ENCODE results near the gene PRPF31. TPM values are rescaled to one million over a fixed set of nuclear protein-coding genes. Genes with fewer than 3 reads are reported as not detected.

PRPF31 gene, protein sequence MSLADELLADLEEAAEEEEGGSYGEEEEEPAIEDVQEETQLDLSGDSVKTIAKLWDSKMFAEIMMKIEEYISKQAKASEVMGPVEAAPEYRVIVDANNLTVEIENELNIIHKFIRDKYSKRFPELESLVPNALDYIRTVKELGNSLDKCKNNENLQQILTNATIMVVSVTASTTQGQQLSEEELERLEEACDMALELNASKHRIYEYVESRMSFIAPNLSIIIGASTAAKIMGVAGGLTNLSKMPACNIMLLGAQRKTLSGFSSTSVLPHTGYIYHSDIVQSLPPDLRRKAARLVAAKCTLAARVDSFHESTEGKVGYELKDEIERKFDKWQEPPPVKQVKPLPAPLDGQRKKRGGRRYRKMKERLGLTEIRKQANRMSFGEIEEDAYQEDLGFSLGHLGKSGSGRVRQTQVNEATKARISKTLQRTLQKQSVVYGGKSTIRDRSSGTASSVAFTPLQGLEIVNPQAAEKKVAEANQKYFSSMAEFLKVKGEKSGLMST
- 80.5 and 89.8 TPM in 2 replicates for total RNA-seq (ENCODE audit: low replicate concordance)
- long read RNA-seq, transcript PRPF31-201 (14 exons, 2,126 nt): major isoform, 216 of 298 reads
- long read RNA-seq, partial matches to known transcripts: 25 of 298 reads
- long read RNA-seq, other reads (novel, unspliced or antisense): 56 of 298 reads

DNA sequence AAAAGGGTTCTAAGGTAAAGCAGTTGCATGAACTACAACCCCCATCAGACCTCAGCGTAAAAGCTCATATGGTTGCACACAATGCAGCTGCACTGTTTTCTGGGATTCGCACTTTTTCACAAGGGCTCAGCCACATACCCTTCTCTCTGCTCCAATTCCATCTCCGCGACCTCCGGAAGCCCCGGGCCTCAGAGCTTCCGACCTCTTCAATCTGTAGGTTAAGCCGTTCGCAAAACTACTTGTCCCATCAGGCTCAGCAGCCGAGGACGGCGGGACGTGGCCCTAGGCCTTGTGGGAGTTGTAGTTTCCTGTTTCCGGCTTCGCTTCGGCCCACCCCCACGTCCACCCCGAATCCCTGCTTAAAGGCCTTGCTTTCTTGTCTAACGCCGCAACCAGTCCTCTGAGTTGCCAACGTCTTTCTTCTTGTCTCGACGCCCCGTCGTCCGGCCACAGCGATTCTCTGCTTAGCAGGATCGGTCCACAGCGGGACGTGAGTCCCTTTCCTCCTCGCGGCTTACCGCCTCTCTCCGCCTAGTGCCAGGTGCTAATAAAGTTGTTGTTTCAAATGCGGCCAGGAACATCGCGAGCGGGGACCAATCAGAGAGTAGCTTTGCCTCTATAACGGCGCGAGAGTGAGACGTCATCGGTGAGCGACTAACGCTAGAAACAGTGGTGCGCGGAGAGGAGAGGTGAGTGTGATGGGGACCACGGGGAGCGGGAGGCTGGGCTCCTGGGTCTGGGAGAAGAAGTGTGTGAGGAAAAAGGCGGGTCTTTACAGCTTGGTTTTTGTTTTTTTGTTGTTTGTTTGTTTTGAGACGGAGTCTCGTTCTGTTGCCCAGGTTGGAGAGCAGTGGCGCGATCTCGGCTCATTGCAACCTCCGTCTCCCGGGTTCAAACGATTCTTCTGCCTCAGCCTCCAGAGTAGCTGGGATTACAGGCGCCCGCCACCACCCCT is at the start of gene PRPF31, which contains the start of gene TFPT:
PRPF31 (plus strand) TSS at position 646 of the 955 bp plus-strand sequence. CDS start 2,525 bp downstream, outside the sequence.
TFPT (minus strand) TSS at position 549 of the 955 bp plus-strand sequence; CDS start at position 161, 388 bp downstream.
- no peaks in the 10 kb centered on the region for H3K9me3 Mint-ChIP-seq
- peaks cover 23% of the 10 kb centered on the region for H3K4me1 Mint-ChIP-seq (ENCODE audit: unreplicated experiment)
- H3K4me3 Mint-ChIP-seq: peak within 1 kb of the TSS; percentile 96
- TF ChIP-seq, protein P1, sequence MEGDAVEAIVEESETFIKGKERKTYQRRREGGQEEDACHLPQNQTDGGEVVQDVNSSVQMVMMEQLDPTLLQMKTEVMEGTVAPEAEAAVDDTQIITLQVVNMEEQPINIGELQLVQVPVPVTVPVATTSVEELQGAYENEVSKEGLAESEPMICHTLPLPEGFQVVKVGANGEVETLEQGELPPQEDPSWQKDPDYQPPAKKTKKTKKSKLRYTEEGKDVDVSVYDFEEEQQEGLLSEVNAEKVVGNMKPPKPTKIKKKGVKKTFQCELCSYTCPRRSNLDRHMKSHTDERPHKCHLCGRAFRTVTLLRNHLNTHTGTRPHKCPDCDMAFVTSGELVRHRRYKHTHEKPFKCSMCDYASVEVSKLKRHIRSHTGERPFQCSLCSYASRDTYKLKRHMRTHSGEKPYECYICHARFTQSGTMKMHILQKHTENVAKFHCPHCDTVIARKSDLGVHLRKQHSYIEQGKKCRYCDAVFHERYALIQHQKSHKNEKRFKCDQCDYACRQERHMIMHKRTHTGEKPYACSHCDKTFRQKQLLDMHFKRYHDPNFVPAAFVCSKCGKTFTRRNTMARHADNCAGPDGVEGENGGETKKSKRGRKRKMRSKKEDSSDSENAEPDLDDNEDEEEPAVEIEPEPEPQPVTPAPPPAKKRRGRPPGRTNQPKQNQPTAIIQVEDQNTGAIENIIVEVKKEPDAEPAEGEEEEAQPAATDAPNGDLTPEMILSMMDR (conservative IDR thresholded peaks at IDR 0.05): no peak
- H3K27me3 Mint-ChIP-seq: no peaks in the 10 kb centered on the region
- DNase-seq (ENCODE audit: extremely low spot score, unreplicated experiment): peak; percentile 94
- H3K36me3 Mint-ChIP-seq: peaks cover 9% of the 10 kb centered on the region
- H3K27ac Mint-ChIP-seq: peak within 1 kb of the TSS; percentile 93

DNA sequence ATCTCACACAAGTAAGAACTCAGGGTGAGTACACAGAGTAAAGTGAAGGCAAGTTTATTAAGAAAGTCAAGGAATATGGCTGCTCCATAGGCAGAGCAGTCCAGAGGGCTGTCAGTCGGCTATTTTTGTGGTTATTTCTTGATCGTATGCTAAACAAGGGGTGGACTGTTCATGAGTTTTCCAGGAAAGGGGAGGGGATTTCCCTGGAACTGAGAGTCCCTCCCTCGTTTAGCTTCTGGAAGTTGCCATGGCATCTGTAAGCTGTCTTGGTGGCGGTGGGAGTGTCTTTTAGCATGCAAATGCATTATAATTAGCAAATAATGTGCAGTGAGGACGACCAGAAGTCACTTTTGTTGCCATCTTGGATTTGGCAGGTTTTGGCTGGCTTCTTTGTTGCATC is 46.1 kb upstream of the PRPF31 start:
- no peak overlapping the region for H3K4me3 Mint-ChIP-seq
- H3K36me3 Mint-ChIP-seq: no peaks in the 10 kb centered on the region
- no peak for DNase-seq (ENCODE audit: extremely low spot score, unreplicated experiment)
- TF ChIP-seq, protein P1 (conservative IDR thresholded peaks at IDR 0.05): no peak
- no peak overlapping the region for H3K27ac Mint-ChIP-seq
- H3K4me1 Mint-ChIP-seq (ENCODE audit: unreplicated experiment): no peaks in the 10 kb centered on the region
- H3K9me3 Mint-ChIP-seq: no peaks in the 10 kb centered on the region
- H3K27me3 Mint-ChIP-seq: no peaks in the 10 kb centered on the region

DNA sequence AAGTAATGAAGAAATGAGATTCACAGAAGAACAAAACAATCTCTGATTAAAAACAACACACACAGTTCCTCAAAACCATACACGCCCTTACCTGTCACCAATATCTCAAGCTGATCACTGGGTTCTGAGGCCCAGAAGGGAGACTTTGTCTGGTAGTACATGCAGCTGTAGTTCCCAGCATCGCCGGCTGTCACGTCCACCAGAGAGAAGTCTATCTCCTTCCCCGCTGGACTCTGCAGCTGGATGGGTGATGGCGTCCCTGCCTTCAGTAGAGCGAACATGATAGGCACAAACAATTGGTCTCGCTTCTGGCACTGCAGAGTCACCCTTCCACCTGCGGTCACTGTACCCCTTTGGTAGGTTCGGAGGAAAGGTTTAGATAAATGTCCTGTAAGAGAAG is 41.7 kb upstream of the PRPF31 start:
- Mint-ChIP-seq H3K36me3 (no peaks in the 10 kb centered on the region), H3K27me3 (peaks cover 5% of the 10 kb centered on the region), H3K27ac (no peak overlapping the region), H3K4me1 (ENCODE audit: unreplicated experiment) (no peaks in the 10 kb centered on the region), H3K4me3 (no peak overlapping the region), H3K9me3 (no peaks in the 10 kb centered on the region)
- no peak for DNase-seq (ENCODE audit: extremely low spot score, unreplicated experiment)
- TF ChIP-seq, protein P1 (conservative IDR thresholded peaks at IDR 0.05): no peak

DNA sequence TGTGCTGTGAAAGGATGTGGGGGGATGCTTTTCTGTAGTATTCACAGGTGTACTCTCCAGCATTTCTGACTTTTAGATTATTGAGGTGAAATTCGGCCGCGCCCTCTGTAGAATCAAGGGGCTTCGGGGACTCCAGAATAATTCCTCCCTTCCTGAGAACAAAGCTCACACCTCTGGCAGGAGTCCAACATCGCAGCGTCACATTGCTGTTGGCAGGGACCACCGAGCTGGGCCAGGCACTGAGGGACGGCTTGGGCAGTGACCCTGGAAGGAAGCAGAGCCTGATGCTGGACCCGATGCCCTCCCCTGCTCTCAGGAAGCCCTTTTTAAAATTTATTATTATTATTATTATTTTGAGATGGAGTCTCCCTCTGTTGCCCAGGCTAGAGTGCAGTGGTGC is 40.7 kb upstream of the PRPF31 start:
- TF ChIP-seq, protein P1 (conservative IDR thresholded peaks at IDR 0.05): no peak

DNA sequence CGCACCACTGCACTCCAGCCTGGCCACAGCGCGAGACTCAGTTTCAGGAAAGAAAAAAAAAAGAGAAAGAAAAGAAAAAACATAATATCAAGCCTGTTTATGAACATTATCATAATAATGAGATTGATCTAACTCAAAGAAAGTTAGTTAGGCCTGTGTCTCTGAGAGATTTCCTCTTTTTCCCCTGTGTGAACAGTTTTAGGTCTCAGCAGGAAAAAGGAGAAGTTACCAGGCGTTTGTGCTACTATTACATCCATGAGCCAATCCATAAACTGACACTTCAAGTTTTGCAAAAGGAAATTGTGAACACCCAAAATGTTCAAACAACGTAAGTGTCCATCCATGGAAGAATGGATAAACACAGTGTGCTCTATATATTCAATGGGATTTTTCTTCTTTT is 38.2 kb upstream of the PRPF31 start:
- H3K27me3 Mint-ChIP-seq: peaks cover 5% of the 10 kb centered on the region
- H3K27ac Mint-ChIP-seq: no peak overlapping the region
- H3K4me3 Mint-ChIP-seq: no peak overlapping the region
- H3K36me3 Mint-ChIP-seq: no peaks in the 10 kb centered on the region
- no peaks in the 10 kb centered on the region for H3K9me3 Mint-ChIP-seq
- DNase-seq (ENCODE audit: extremely low spot score, unreplicated experiment): no peak
- TF ChIP-seq, protein P1 (conservative IDR thresholded peaks at IDR 0.05): no peak
- H3K4me1 Mint-ChIP-seq (ENCODE audit: unreplicated experiment): no peaks in the 10 kb centered on the region

More for the DNA sequence above, 40.7 kb upstream of the PRPF31 start:
- no peaks in the 10 kb centered on the region for H3K36me3 Mint-ChIP-seq
- DNase-seq (ENCODE audit: extremely low spot score, unreplicated experiment): no peak
- H3K4me3 Mint-ChIP-seq: no peak overlapping the region
- no peaks in the 10 kb centered on the region for H3K4me1 Mint-ChIP-seq (ENCODE audit: unreplicated experiment)
- H3K9me3 Mint-ChIP-seq: no peaks in the 10 kb centered on the region
- no peak overlapping the region for H3K27ac Mint-ChIP-seq
- H3K27me3 Mint-ChIP-seq: peaks cover 5% of the 10 kb centered on the region

All from type B pancreatic cell (in vitro differentiated cells).